SK-N-SH treated with all-trans-retinoic acid at 6 μM for 48 hours (cell line): ENCODE measurements around the gene TRIM58.

Experiments used
- ATAC-seq: fragments of 200-7000 bp; cut with Tn5 transposase; 3 replicates; pipeline ENCODE4 v1.9.1; 2020; ENCODE audit warnings: mild to moderate bottlenecking, moderate library complexity
- ARNTL ChIP-seq: fragments of 450-650 bp; formaldehyde crosslinking; IDR thresholded peaks from 2 replicates; pipeline ENCODE4 v1.5.0; 2020; ENCODE audit warnings: low read depth, mild to moderate bottlenecking, moderate library complexity, borderline replicate concordance
- BACH2 ChIP-seq: fragments of 250-450 bp; sonication (Bioruptor Pico); IDR thresholded peaks from 2 replicates; pipeline ENCODE4 v1.9.0; 2021; ENCODE audit warnings: mild to moderate bottlenecking, borderline replicate concordance
- CREB5 ChIP-seq: fragments of 250-450 bp; sonication (Bioruptor Pico); IDR thresholded peaks from 2 replicates; pipeline ENCODE4 v1.5.1; 2020; ENCODE audit warnings: low read depth, mild to moderate bottlenecking, moderate library complexity
- CSDC2 ChIP-seq: fragments of 250-450 bp; sonication (Bioruptor Pico); IDR thresholded peaks from 2 replicates; pipeline ENCODE4 v1.5.0; 2020; ENCODE audit warnings: mild to moderate bottlenecking, moderate library complexity
- CSRNP3 ChIP-seq: fragments of 250-450 bp; sonication (Bioruptor Pico); IDR thresholded peaks from 2 replicates; pipeline ENCODE4 v1.5.1; 2021; ENCODE audit warnings: mild to moderate bottlenecking, moderate library complexity
- ESRRG ChIP-seq: fragments of 250-450 bp; sonication (Bioruptor Pico); IDR thresholded peaks from 2 replicates; pipeline ENCODE4 v1.6.1; 2021; ENCODE audit warnings: mild to moderate bottlenecking
- GLIS3 ChIP-seq: fragments of 250-450 bp; sonication (Bioruptor Pico); IDR thresholded peaks from 2 replicates; pipeline ENCODE4 v1.5.0; 2020; ENCODE audit warnings: mild to moderate bottlenecking, moderate library complexity
- ISL1 ChIP-seq: fragments of 250-450 bp; sonication (Bioruptor Pico); IDR thresholded peaks from 2 replicates; pipeline ENCODE4 v2.1.2; 2022; ENCODE audit warnings: mild to moderate bottlenecking, moderate library complexity
- PATZ1 ChIP-seq: fragments of 250-450 bp; sonication (Bioruptor Pico); IDR thresholded peaks from 2 replicates; pipeline ENCODE4 v1.8.0; 2020; ENCODE audit warnings: mild to moderate bottlenecking, moderate library complexity, borderline replicate concordance
- POU6F1 ChIP-seq: fragments of 250-450 bp; sonication (Bioruptor Pico); IDR thresholded peaks from 2 replicates; pipeline ENCODE4 v1.8.0; 2021; ENCODE audit warnings: low read depth, mild to moderate bottlenecking, moderate library complexity, borderline replicate concordance
- PPARA ChIP-seq: fragments of 250-450 bp; sonication (Bioruptor Pico); IDR thresholded peaks from 2 replicates; pipeline ENCODE4 v1.5.0; 2020; ENCODE audit warnings: mild to moderate bottlenecking, borderline replicate concordance
- SNAI2 ChIP-seq: fragments of 250-450 bp; sonication (Bioruptor Pico); IDR thresholded peaks from 2 replicates; pipeline ENCODE4 v1.5.0; 2020; ENCODE audit warnings: mild to moderate bottlenecking, moderate library complexity
- TSHZ2 ChIP-seq: fragments of 250-450 bp; sonication (Bioruptor Pico); IDR thresholded peaks from 2 replicates; pipeline ENCODE4 v1.5.0; 2020; ENCODE audit warnings: mild to moderate bottlenecking, moderate library complexity
- ZC3H10 ChIP-seq: fragments of 250-450 bp; sonication (Bioruptor Pico); IDR thresholded peaks from 2 replicates; pipeline ENCODE4 v1.5.1; 2021; ENCODE audit warnings: mild to moderate bottlenecking, moderate library complexity
- ZFP3 ChIP-seq: fragments of 250-450 bp; sonication (Bioruptor Pico); IDR thresholded peaks from 2 replicates; pipeline ENCODE4 v1.5.0; 2020; ENCODE audit warnings: mild to moderate bottlenecking, moderate library complexity
- ZFP30 ChIP-seq: fragments of 450-650 bp; formaldehyde crosslinking; IDR thresholded peaks from 2 replicates; pipeline ENCODE4 v1.5.0; 2022; ENCODE audit warnings: mild to moderate bottlenecking, moderate library complexity
- ZNF565 ChIP-seq: fragments of 450-650 bp; formaldehyde crosslinking; conservative IDR thresholded peaks from 2 replicates; pipeline ENCODE4 v1.5.0; 2020; ENCODE audit warnings: low read depth, mild to moderate bottlenecking, moderate library complexity
- ZNF70 ChIP-seq: fragments of 450-650 bp; formaldehyde crosslinking; IDR thresholded peaks from 2 replicates; pipeline ENCODE4 v1.5.0; 2020; ENCODE audit warnings: mild to moderate bottlenecking, moderate library complexity
- ZNF8 ChIP-seq: fragments of 450-650 bp; formaldehyde crosslinking; IDR thresholded peaks from 2 replicates; pipeline ENCODE4 v1.5.0; 2020; ENCODE audit warnings: mild to moderate bottlenecking, moderate library complexity

TRIM58 gene

GRCh38 chr1:247864644-247865043, 7.7 kb downstream of the TRIM58 start:
- TF ChIP-seq PATZ1 (no peak), ARNTL (CRISPR knock-in tag) (no peak), TSHZ2 (CRISPR knock-in tag) (no peak), ISL1 (no peak), ZFP30 (CRISPR knock-in tag) (no peak), ZNF8 (CRISPR knock-in tag) (no peak), CSDC2 (no peak), SNAI2 (CRISPR knock-in tag) (no peak), ZC3H10 (CRISPR knock-in tag) (no peak), ESRRG (no peak)
- ATAC-seq, result no peak

- no peak for ATAC-seq
- TF ChIP-seq ISL1, result no peak
These were observed 8.4 kb downstream of the TRIM58 start for GRCh38 chr1:247865416-247865815.

GRCh38 chr1:247883346-247883745, 26.4 kb downstream of the TRIM58 start:
- TF ChIP-seq ZFP3 (CRISPR knock-in tag), result no peak
- no peak for TF ChIP-seq CSRNP3 (CRISPR knock-in tag)
- ATAC-seq, result no peak

- ATAC-seq, result no peak
- TF ChIP-seq ZFP30 (CRISPR knock-in tag) (no peak), CREB5 (CRISPR knock-in tag) (no peak), ZNF565 (CRISPR knock-in tag) (no peak), BACH2 (CRISPR knock-in tag) (no peak), CSDC2 (no peak), SNAI2 (CRISPR knock-in tag) (no peak), ZFP3 (CRISPR knock-in tag) (no peak), ZNF70 (no peak), CSRNP3 (CRISPR knock-in tag) (no peak), ARNTL (CRISPR knock-in tag) (no peak), POU6F1 (CRISPR knock-in tag) (no peak), TSHZ2 (CRISPR knock-in tag) (no peak), ZC3H10 (CRISPR knock-in tag) (no peak), PATZ1 (no peak), PPARA (no peak), GLIS3 (no peak)
These were observed 27.9 kb downstream of the TRIM58 start for GRCh38 chr1:247884797-247885413.
